ENCODE data around the gene MAFB.

- TF ChIP-seq CTCF (IDR thresholded peaks at IDR 0.05) = no peak
- TF ChIP-seq EP300 (IDR thresholded peaks at IDR 0.05) = no peak
- no peak for TF ChIP-seq POLR2AphosphoS5 (IDR thresholded peaks at IDR 0.05)
Measured at GRCh38 chr20:40666336-40666735, 22.7 kb downstream of the MAFB start.
